ENCODE measurements around the gene SERPINF2. TPM values are rescaled to one million over a fixed set of nuclear protein-coding genes. Genes with fewer than 3 reads are reported as not detected.

Gene SERPINF2
- total RNA-seq, 4 donors from 2014 or later, result 6.1 to 21.3 (median 11.4) TPM

GRCh38 chr17:1800240-1800639, 57.6 kb downstream of the SERPINF2 start:
- Histone ChIP-seq H3K4me3 (no peak overlapping the region), H3K27me3 (no peaks in the 10 kb centered on the region), H3K4me1 (peaks cover 0 to 12% (median 0%) of the 10 kb centered on the region in 4 donors), H3K9me3 (no peaks in the 10 kb centered on the region), H3K36me3 (peaks cover 0 to 42% (median 4%) of the 10 kb centered on the region in 3 donors), H3K27ac (no peak overlapping the region)
- DNase-seq (ENCODE audit: low spot score in 2 of 2), result no peak
- TF ChIP-seq POLR2A (IDR thresholded peaks at IDR 0.05), result no peak
- no peak for TF ChIP-seq EP300 (IDR thresholded peaks at IDR 0.05)
- TF ChIP-seq CTCF (IDR thresholded peaks at IDR 0.05), result no peak
- 83 to 97% methylated on average over 7 of the region's 7 CpGs for WGBS, 2 donors

GRCh38 chr17:1800712-1801111, 58.0 kb downstream of the SERPINF2 start:
- Histone ChIP-seq H3K27ac (no peak overlapping the region), H3K4me1 (peaks cover 0 to 12% (median 0%) of the 10 kb centered on the region in 4 donors), H3K27me3 (no peaks in the 10 kb centered on the region), H3K9me3 (no peaks in the 10 kb centered on the region), H3K36me3 (peaks cover 0 to 42% (median 4%) of the 10 kb centered on the region in 3 donors), H3K4me3 (no peak overlapping the region)
- no peak for DNase-seq (ENCODE audit: low spot score in 2 of 2)
- TF ChIP-seq EP300 (IDR thresholded peaks at IDR 0.05) (no peak), CTCF (IDR thresholded peaks at IDR 0.05) (no peak), POLR2A (IDR thresholded peaks at IDR 0.05) (no peak)
- WGBS, 2 donors, result 62 to 69% methylated on average over 4 of the region's 4 CpGs

GRCh38 chr17:1802429-1802828, 59.8 kb downstream of the SERPINF2 start:
- no peak for TF ChIP-seq EP300 (IDR thresholded peaks at IDR 0.05)
- no peak for TF ChIP-seq CTCF (IDR thresholded peaks at IDR 0.05)
- no peak for TF ChIP-seq POLR2A (IDR thresholded peaks at IDR 0.05)
- H3K9me3 ChIP-seq, result no peaks in the 10 kb centered on the region
- no peak for DNase-seq (ENCODE audit: low spot score in 2 of 2)
- H3K36me3 ChIP-seq, result peaks cover 0 to 47% (median 4%) of the 10 kb centered on the region in 3 donors
- 77 to 79% methylated on average over 1 of the region's 1 CpG for WGBS, 2 donors
- no peak overlapping the region for H3K4me3 ChIP-seq
- no peaks in the 10 kb centered on the region for H3K27me3 ChIP-seq
- peaks cover 0 to 4% (median 0%) of the 10 kb centered on the region in 4 donors for H3K4me1 ChIP-seq
- H3K27ac ChIP-seq, result no peak overlapping the region

- H3K4me3 ChIP-seq, result no peak overlapping the region
- whole genome bisulfite sequencing, 2 donors, result 82 to 92% methylated on average over 6 of the region's 6 CpGs
- DNase-seq (ENCODE audit: low spot score in 2 of 2), result no peak
- no peaks in the 10 kb centered on the region for H3K27me3 ChIP-seq
- H3K9me3 ChIP-seq, result no peaks in the 10 kb centered on the region
- H3K36me3 ChIP-seq, result peaks cover 0 to 47% (median 4%) of the 10 kb centered on the region in 3 donors
- H3K4me1 ChIP-seq, result no peaks in the 10 kb centered on the region
- H3K27ac ChIP-seq, result no peak overlapping the region
- TF ChIP-seq POLR2A (IDR thresholded peaks at IDR 0.05) (no peak), EP300 (IDR thresholded peaks at IDR 0.05) (no peak), CTCF (IDR thresholded peaks at IDR 0.05) (no peak)
Measured at GRCh38 chr17:1803280-1803679, 60.6 kb downstream of the SERPINF2 start.

Other genes starting within 250 kb of the SERPINF2 start
- gene INPP5K, start 226.3 kb upstream of the SERPINF2 start, total RNA-seq, result 100 to 1,000 TPM in 2 of 4 donors, 10 to 100 TPM in 2; 67.9 to 110 (median 95.2) TPM
- 10 to 100 TPM; 31.0 to 41.5 (median 39.3) TPM for gene PITPNA, start 180.1 kb upstream of the SERPINF2 start, total RNA-seq
- 10 to 100 TPM; 10.3 to 26.1 (median 14.1) TPM for gene SLC43A2, start 114.0 kb upstream of the SERPINF2 start, total RNA-seq
- 10 to 100 TPM in 3 of 4 donors, 1 to 10 TPM in 1; 7.1 to 30.6 (median 21.7) TPM for gene SCARF1, start 97.1 kb upstream of the SERPINF2 start, total RNA-seq
- 10 to 100 TPM; 17.6 to 59.1 (median 57.3) TPM for gene RILP, start 93.0 kb upstream of the SERPINF2 start, total RNA-seq
- gene PRPF8, start 58.0 kb upstream of the SERPINF2 start, total RNA-seq, result 100 to 1,000 TPM; 176 to 235 (median 194) TPM
- 10 to 100 TPM in 3 of 4 donors, 1 to 10 TPM in 1; 7.5 to 11.8 (median 11.1) TPM for gene TLCD2, start 32.5 kb upstream of the SERPINF2 start, total RNA-seq
- 100 to 1,000 TPM in 2 of 4 donors, 10 to 100 TPM in 2; 54.4 to 111 (median 92.0) TPM for gene WDR81, start 18.2 kb upstream of the SERPINF2 start, total RNA-seq
- 1,000 to 10,000 TPM in 1 of 4 donors, 100 to 1,000 TPM in 3; 720 to 2,221 (median 908) TPM for gene SERPINF1, start 19.2 kb downstream of the SERPINF2 start, total RNA-seq
- gene SMYD4, start 87.0 kb downstream of the SERPINF2 start, total RNA-seq, result 10 to 100 TPM; 15.1 to 19.9 (median 17.5) TPM
- gene RPA1, start 87.1 kb downstream of the SERPINF2 start, total RNA-seq, result 10 to 100 TPM; 18.0 to 31.0 (median 26.7) TPM